GM12864 (cell line): ENCODE measurements around the gene ANKS1A.

ENCODE experiments used
- DNase-seq: peaks from one replicate; pipeline ENCODE4 v3.0.0-alpha.2; 2011; ENCODE audit warnings: low read depth
- H3K4me3 ChIP-seq: 2 replicates; pipeline ENCODE4 v1.5.1; 2011; ENCODE audit warnings: mild to moderate bottlenecking, low read depth, low read length, control low read depth
- CTCF ChIP-seq: IDR thresholded peaks from 2 replicates; pipeline ENCODE4 v1.5.1; 2011; ENCODE audit warnings: low read depth, mild to moderate bottlenecking, moderate library complexity, low read length, control low read depth, inconsistent platforms; ENCODE audit errors: missing control alignments

The ANKS1A gene

GRCh38 chr6:35070111-35070510, 181.1 kb downstream of the ANKS1A start:
- DNase-seq: no peak
- H3K4me3 ChIP-seq: no peak overlapping the region
- TF ChIP-seq CTCF: no peak

GRCh38 chr6:35071347-35071994, 182.4 kb downstream of the ANKS1A start:
- DNase-seq: no peak
- TF ChIP-seq CTCF: no peak
- no peak overlapping the region for H3K4me3 ChIP-seq

- H3K4me3 ChIP-seq: no peak overlapping the region
- no peak for TF ChIP-seq CTCF
- DNase-seq: no peak
These were observed 183.1 kb downstream of the ANKS1A start for GRCh38 chr6:35072051-35072697.

GRCh38 chr6:35072698-35073055, 183.6 kb downstream of the ANKS1A start:
- DNase-seq: no peak
- TF ChIP-seq CTCF: no peak
- H3K4me3 ChIP-seq: no peak overlapping the region

- DNase-seq: no peak
- no peak for TF ChIP-seq CTCF
- no peak overlapping the region for H3K4me3 ChIP-seq
These were observed 184.2 kb downstream of the ANKS1A start for GRCh38 chr6:35073211-35073610.

- no peak for DNase-seq
- no peak for TF ChIP-seq CTCF
- H3K4me3 ChIP-seq: no peak overlapping the region
These were observed 184.9 kb downstream of the ANKS1A start for GRCh38 chr6:35073766-35074471.
